ENCODE results near the gene SPEF2.

GRCh38 chr5:35736280-35736679 lies 118.6 kb downstream of the SPEF2 start:
- TF ChIP-seq MEF2A (IDR thresholded peaks at IDR 0.05; ENCODE audit: insufficient read depth, low read depth, low read length), result no peak
- no peak for TF ChIP-seq CTCF (IDR thresholded peaks at IDR 0.05 in 2 of 3, conservative IDR thresholded peaks at IDR 0.05 in 1 of 3; ENCODE audit: control insufficient read depth in 2 of 3, extremely low read depth in 1 of 3, insufficient read depth in 1 of 3, low read depth in 3 of 3, low read length in 3 of 3)
- no peak for TF ChIP-seq E2F4 (IDR thresholded peaks at IDR 0.05; ENCODE audit: low read depth, low read length)
- no peak for TF ChIP-seq BCLAF1 (IDR thresholded peaks at IDR 0.05)
